Fibroblast of skin of left quadriceps (primary cell): Measurements from ENCODE around the gene KCTD15.
A peak's percentile ranks its signal among the peaks of the same experiment; 100 is the strongest.

Source experiments
- DNase-seq, 2 experiments: peaks; one replicate each; pipeline ENCODE4 v3.0.0-alpha.2; 2013; ENCODE audit warnings: low read depth in 2 of 2

KCTD15 gene

GRCh38 chr19:33771384-33772101, 25.1 kb upstream of the KCTD15 start:
- DNase-seq = no peak

DNA sequence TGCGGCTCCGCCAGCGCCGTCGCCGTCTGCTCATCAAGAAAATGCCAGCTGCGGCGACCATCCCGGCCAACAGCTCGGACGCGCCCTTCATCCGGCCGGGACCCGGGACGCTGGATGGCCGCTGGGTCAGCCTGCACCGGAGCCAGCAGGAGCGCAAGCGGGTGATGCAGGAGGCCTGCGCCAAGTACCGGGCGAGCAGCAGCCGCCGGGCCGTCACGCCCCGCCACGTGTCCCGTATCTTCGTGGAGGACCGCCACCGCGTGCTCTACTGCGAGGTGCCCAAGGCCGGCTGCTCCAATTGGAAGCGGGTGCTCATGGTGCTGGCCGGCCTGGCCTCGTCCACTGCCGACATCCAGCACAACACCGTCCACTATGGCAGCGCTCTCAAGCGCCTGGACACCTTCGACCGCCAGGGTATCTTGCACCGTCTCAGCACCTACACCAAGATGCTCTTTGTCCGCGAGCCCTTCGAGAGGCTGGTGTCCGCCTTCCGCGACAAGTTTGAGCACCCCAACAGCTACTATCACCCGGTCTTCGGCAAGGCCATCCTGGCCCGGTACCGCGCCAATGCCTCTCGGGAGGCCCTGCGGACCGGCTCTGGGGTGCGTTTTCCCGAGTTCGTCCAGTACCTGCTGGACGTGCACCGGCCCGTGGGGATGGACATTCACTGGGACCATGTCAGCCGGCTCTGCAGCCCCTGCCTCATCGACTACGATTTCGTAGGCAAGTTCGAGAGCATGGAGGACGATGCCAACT, 24.4 kb upstream of the KCTD15 start:
- no peak for DNase-seq

- no peak for DNase-seq
Observed at GRCh38 chr19:33772858-33773180, 23.9 kb upstream of the KCTD15 start.

DNA sequence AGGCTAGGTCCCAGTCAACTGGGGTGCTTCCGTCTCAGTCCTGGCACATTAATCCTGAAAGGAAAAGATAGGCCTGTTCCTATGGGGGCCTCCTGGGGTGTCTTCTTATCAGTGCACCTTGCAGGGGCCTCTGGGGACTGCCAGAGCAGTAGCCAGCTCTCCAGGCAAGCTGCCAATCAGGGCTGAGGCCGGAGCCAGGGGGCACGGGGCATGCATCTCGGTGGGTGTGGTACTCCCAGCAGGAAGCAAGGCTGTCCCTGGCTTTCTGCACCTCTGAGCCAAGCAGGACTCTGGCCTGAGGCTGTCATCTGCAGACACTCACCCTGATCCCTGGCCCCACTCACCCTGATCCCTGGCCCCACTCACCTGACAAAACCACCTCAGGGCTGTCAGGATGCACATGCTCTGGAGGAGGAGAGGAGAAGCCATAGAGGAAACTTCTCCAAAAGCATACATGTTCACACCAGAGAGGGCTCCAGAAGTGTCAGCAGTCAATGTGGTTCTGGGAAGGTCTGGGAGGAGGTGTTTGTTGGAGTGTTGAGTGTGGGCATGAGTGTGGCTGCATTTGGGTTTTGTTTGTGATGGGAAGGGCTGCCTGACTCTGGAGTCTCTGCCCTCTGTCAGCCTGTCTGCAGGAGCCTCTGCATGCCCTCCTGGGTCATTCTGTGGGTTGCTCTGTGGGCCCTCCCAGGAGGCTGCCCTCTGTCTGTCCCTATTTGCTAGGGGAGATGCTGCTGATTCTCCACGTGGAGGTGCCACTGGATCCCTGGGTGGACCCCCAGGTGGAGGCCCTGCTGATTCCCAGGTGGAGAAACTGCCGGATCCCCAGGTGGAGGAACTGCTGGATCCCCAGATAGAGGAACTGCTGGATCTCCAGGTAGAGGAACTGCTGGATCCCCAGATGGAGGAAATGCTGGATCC, 22.7 kb upstream of the KCTD15 start:
- DNase-seq = no peak

DNA sequence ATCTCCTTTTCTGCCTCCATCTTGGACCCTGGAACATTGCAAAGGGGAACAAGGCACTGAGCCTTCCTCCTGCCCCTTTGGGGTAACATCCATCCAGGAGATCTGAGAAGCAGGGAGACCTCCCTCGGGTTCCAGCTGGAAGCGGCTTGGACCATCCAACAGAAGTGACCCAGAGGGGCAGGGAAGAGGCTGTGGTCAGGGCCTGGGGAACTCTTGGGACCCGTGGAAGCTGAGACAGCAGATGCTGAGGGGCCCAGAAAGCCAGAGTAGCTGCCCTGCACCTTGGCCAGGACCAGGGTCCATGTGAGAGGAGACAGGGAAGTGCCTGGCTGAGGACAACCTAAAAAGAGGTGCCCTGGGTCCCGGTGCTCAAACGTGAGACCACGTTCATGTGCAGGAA, 21.9 kb upstream of the KCTD15 start:
- no peak for DNase-seq

DNA sequence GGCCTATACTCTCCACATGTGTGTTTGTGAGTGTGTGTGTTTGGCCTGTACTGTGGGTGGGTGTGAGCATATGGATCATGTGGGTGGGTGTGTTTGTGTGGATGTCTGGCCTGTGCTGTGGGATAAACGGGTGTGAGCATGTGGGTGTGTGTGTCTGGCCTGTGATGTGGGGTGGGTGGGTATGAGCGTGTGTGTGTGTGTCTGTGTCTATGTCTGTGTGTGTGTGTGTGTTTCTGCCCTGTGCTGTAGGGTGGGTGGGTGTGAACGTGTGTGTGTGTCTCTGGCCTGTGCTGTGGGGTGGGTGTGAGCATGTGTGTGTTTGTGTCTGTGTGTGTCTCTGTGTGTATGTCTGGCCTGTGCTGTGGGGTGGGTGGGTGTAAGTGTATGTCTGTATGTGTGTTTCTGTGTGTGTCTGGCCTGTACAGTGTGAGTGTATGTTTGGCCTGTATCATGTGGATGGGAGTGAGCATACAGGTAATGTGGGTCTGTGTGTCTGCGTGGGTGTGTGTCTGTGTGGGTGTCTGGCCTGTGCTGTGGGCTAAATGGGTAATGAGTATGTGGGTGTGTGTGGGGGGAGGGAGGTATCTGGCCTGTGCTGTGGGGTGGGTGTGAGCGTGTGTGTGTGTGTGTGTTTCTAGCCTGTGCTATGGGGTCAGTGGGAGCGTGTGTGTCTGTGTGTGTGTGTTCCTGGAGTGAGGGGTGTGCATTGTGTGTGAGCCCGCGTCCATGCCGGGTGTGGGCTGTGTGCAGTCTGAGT, 20.8 kb upstream of the KCTD15 start:
- no peak for DNase-seq

GRCh38 chr19:33777351-33777750, 19.3 kb upstream of the KCTD15 start:
- DNase-seq = no peak

- no peak for DNase-seq
Observed at GRCh38 chr19:33777753-33778088, 18.9 kb upstream of the KCTD15 start.

- DNase-seq = no peak
Observed at GRCh38 chr19:33778089-33778791, 18.4 kb upstream of the KCTD15 start.

GRCh38 chr19:33779849-33780248, 16.8 kb upstream of the KCTD15 start:
- DNase-seq = no peak

- DNase-seq = no peak
Observed at GRCh38 chr19:33780251-33780650, 16.4 kb upstream of the KCTD15 start.

GRCh38 chr19:33780746-33781145, 15.9 kb upstream of the KCTD15 start:
- DNase-seq = no peak

- DNase-seq = no peak
Observed at GRCh38 chr19:33781415-33781935, 15.2 kb upstream of the KCTD15 start.

DNA sequence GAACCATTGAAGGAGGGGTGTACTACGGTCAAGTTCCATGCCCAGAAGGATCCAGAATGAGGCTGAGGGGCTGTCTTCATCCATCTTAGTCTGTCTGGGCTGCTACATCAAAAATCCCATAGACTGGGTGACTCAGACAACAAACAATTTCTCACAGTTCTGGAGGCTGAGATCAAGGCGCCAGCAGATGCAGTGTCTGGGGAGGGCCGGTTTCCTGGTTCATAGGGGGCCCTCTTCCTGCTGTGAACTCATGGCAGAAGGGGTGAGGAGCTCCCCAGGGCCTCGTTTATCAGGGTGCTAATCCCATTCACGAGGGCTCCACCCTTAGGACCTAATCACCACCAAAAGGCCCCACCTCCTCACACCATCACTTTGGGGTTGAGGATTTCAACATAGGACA, 14.7 kb upstream of the KCTD15 start:
- DNase-seq = no peak

GRCh38 chr19:33784432-33784831, 12.2 kb upstream of the KCTD15 start:
- DNase-seq = no peak

- no peak for DNase-seq
Observed at GRCh38 chr19:33785795-33786194, 10.9 kb upstream of the KCTD15 start.

- no peak for DNase-seq
Observed at GRCh38 chr19:33788676-33789075, 8.0 kb upstream of the KCTD15 start.

DNA sequence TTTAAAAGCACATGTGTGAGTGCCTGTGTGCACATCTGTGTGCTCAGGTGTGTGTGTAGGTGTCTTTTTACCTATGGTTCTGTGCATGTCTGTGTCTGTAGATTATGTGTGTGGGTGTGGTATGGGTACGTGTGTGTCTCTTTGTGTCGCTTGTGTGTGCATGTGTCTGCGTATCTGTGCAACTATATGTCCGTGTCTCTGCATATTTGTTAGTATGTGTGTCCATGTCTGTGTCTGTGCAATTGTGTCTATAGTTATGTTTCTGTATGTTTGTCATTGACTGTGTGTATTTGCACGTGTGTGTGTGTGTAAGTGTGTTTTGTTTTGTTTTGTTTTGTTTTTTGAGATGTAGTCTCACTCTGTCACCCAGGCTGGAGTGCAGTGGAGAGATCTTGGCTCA, 7.3 kb upstream of the KCTD15 start:
- DNase-seq = no peak

DNA sequence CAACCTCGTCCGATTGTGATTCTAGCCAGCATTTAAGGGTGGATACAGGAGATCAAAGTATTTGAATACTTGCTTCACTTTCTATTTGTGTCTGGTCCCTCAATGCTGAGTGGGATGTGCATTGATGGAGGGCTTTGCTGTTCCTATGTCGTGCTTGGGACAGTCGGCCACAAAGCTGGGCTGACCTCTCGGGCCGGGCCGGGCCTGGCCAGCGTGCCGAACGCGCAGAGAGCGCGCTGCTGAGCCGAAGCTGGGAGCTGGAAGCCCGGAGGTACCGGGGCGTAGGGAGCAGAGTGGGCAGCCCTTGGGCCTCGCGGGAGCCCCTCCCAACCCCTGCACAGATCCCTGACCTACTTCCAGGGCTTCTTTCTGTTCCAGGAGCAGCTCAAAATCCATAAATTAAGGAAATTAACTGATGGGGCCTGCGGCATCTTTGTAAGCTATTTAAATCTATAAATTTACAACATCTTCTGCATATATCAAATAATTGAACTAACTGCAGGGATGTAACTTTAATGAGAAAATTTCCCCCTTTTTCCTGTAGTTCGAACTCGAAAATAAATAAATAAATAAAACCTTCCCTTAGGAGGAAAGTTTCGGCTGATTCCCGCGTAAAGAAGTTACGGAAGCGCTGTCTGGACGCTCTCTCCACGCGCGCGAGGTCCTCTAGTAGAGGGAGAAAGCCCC, 1.8 kb upstream of the KCTD15 start:
- DNase-seq = no peak

DNA sequence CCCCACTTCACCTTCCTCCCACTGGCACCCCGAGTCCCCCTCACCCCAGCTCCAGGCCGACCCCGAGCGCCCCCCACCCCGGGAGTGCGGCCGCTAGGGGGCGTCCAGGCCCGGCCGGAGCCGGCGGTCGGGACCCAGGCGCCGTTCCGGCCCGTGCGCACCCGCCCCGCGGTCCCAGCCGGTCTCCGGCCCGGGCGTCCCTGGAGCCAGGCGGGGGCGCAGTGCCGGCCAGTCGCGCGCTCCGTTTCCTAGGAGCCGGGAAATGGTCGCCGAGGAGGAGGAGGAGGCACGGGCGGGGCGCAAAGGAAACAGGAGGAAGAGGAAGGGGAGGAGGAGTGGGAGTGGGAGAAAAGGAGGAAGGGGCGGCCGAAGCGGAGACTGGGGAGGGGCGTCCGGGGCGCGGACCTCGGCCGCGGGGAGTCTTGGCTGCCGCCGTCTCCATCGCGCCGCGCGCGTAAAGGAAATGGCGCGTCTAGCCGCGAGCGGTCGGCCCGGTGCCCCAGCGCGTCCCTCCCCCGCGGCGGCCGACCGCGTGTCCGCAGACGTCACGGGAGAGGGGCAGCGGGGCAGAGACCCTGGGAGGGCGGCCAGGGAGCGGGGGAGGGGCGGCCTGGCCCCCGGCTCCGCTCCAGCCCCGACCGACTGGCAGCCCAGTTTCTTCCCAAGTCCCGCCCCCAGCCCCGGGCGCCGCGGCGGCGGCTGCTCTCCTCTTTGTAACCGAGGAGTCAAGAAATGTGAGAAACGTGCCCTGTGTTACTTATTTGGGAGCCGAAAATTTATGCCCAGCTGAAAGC, 1.1 kb upstream of the KCTD15 start:
- peak in 1 of 2 experiments; percentile 72 for DNase-seq
